HepG2 (cell line): Measurements from ENCODE around the gene MSRB2. TPM values are rescaled to one million over a fixed set of nuclear protein-coding genes. Genes with fewer than 3 reads are reported as not detected.

ENCODE experiments used
- ATAC-seq: fragments of 200-7000 bp; cut with Tn5 transposase; 3 replicates; pipeline ENCODE4 v1.9.1; 2020; ENCODE audit warnings: mild to moderate bottlenecking, moderate library complexity
- BruUV-seq: library from RNA; stranded (reverse); fragments of 400-500 nt; replicated peaks from 2 replicates; lab custom pipeline; 2021; lab: Mats Ljungman, UMichigan
- CTCF ChIA-PET: fragments of 300-600 bp; formaldehyde crosslinking; extraction: SDS; loops from one replicate; lab custom pipeline; 2021; ENCODE audit warnings: low total read pairs, inconsistent platforms, low intra/inter-chr PET ratio; lab: Yijun Ruan, JAX
- POLR2A ChIA-PET: fragments of 350-600 bp; sonication (Branson Sonifier 250); formaldehyde crosslinking; loops from one replicate; lab custom pipeline; 2020; ENCODE audit warnings: antibody characterized with exemption, inconsistent platforms; lab: Yijun Ruan, JAX
- DNase-seq: peaks from one replicate; pipeline ENCODE4 v3.0.0-alpha.2; 2015; ENCODE audit warnings: low spot score
- FAIRE-seq: peaks from 3 replicates; lab custom pipeline; 2011; peaks lifted over from hg19 to GRCh38; lab: Jason Lieb, UNC
- H2AFZ ChIP-seq: one replicate; pipeline ENCODE4 v1.6.1; 2011; ENCODE audit warnings: low read length, inconsistent platforms
- H3K27ac ChIP-seq: fragments of 300-600 bp; 3 replicates; pipeline ENCODE4 v1.8.0; 2011; ENCODE audit warnings: mixed run types, mild to moderate bottlenecking, mixed read lengths, low read length, inconsistent platforms; ENCODE audit not compliant: insufficient read depth; ENCODE audit errors: extremely low read length
- H3K27me3 ChIP-seq, 2 experiments: fragments of 200-600 bp in 1 of 2; 2 replicates in 1 of 2; 3 replicates in 1 of 2; pipeline versions ENCODE4 v1.6.0 to v1.8.0; 2011; ENCODE audit warnings: low read length in 2 of 2, mild to moderate bottlenecking in 2 of 2, moderate library complexity in 2 of 2, inconsistent platforms in 1 of 2; ENCODE audit not compliant: insufficient read depth in 2 of 2, control insufficient read depth in 1 of 2
- H3K36me3 ChIP-seq, 2 experiments: fragments of 200-600 bp in 1 of 2; replicated peaks in 1 of 2; 2 replicates in 1 of 2; 3 replicates in 1 of 2; pipeline versions ENCODE4 v1.5.1 to v1.8.0; 2011; ENCODE audit warnings: low read length in 2 of 2, inconsistent platforms in 1 of 2; ENCODE audit not compliant: insufficient read depth in 2 of 2, control insufficient read depth in 1 of 2
- H3K4me1 ChIP-seq: 2 replicates; pipeline ENCODE4 v1.5.1; 2012; ENCODE audit warnings: low read length, inconsistent platforms; ENCODE audit not compliant: insufficient read depth
- H3K4me2 ChIP-seq: 2 replicates; pipeline ENCODE4 v1.6.0; 2011; ENCODE audit warnings: low read depth, low read length, inconsistent platforms
- H3K4me3 ChIP-seq, 3 experiments: fragments of 200-600 bp in 1 of 3; sonication (generic), shearing (Covaris generic) in 1 of 3; replicated peaks in 1 of 3; 2 replicates each; pipeline ENCODE4 v1.5.1; 2011 to 2016; ENCODE audit warnings: low read length in 3 of 3, inconsistent platforms in 2 of 3, low read depth in 2 of 3, mild to moderate bottlenecking in 2 of 3, control low read depth in 1 of 3, mixed read lengths in 1 of 3; ENCODE audit not compliant: insufficient read depth in 1 of 3
- H3K79me2 ChIP-seq: one replicate; pipeline ENCODE4 v1.6.1; 2011; ENCODE audit warnings: low read length, inconsistent platforms; ENCODE audit not compliant: insufficient read depth
- H3K9ac ChIP-seq: 2 replicates; pipeline ENCODE4 v1.6.0; 2011; ENCODE audit warnings: mild to moderate bottlenecking, low read depth, low read length, inconsistent platforms; ENCODE audit not compliant: insufficient read depth
- H3K9me3 ChIP-seq: 2 replicates; pipeline ENCODE4 v1.5.1; 2012; ENCODE audit warnings: mild to moderate bottlenecking, low read length
- H4K20me1 ChIP-seq: 2 replicates; pipeline ENCODE4 v1.6.0; 2011; ENCODE audit warnings: inconsistent platforms, mild to moderate bottlenecking, low read length, moderate library complexity; ENCODE audit not compliant: insufficient read depth
- BRF2 ChIP-seq: sonication (generic); formaldehyde crosslinking; IDR thresholded peaks from 2 replicates; pipeline ENCODE4 v1.8.1; 2022; ENCODE audit warnings: mild to moderate bottlenecking, missing genetic modification reagents
- EP300 ChIP-seq, 3 experiments: sonication (generic) in 1 of 3; formaldehyde crosslinking in 1 of 3; IDR thresholded peaks; 2 replicates each; pipeline versions ENCODE4 v1.5.1 to v1.6.1; 2011 to 2020; ENCODE audit warnings: low read depth in 2 of 3, low read length in 2 of 3, borderline replicate concordance in 1 of 3, improper control_type of control experiment in 1 of 3, mild to moderate bottlenecking in 1 of 3, missing genetic modification reagents in 1 of 3, moderate library complexity in 1 of 3
- FOSL2 ChIP-seq: sonication (generic); formaldehyde crosslinking; IDR thresholded peaks from 2 replicates; pipeline ENCODE4 v1.4.0; 2020; ENCODE audit warnings: missing genetic modification reagents
- FOXC1 ChIP-seq: sonication (generic); formaldehyde crosslinking; IDR thresholded peaks from 2 replicates; pipeline ENCODE4 v1.8.0; 2022; ENCODE audit warnings: mild to moderate bottlenecking, missing genetic modification reagents, borderline replicate concordance
- GLI4 ChIP-seq: sonication (generic); formaldehyde crosslinking; IDR thresholded peaks from 2 replicates; pipeline ENCODE4 v1.5.1; 2020; ENCODE audit warnings: missing genetic modification reagents, mild to moderate bottlenecking, moderate library complexity, borderline replicate concordance
- GMEB2 ChIP-seq: IDR thresholded peaks from 2 replicates; pipeline ENCODE4 v1.6.1; 2016; ENCODE audit warnings: missing biosample characterization, missing genetic modification reagents, low read depth
- KDM3A ChIP-seq: IDR thresholded peaks from 2 replicates; pipeline ENCODE4 v1.6.1; 2018; ENCODE audit warnings: low read depth, missing compliant biosample characterization
- POLR2G ChIP-seq: fragments of 200-400 bp; formaldehyde crosslinking; IDR thresholded peaks from 2 replicates; pipeline ENCODE4 v1.6.1; 2018; ENCODE audit warnings: mild to moderate bottlenecking, low read depth, low read length, moderate library complexity
- PRMT3 ChIP-seq: sonication (generic); formaldehyde crosslinking; IDR thresholded peaks from 2 replicates; pipeline ENCODE4 v1.8.1; 2022; ENCODE audit warnings: low read depth, mild to moderate bottlenecking, moderate library complexity, missing genetic modification reagents, borderline replicate concordance
- RXRB ChIP-seq: IDR thresholded peaks from 2 replicates; pipeline ENCODE4 v1.6.1; 2016; ENCODE audit warnings: borderline replicate concordance, missing genetic modification reagents, missing compliant biosample characterization
- ZNF496 ChIP-seq: sonication (generic); formaldehyde crosslinking; IDR thresholded peaks from 2 replicates; pipeline ENCODE4 v1.8.1; 2023; ENCODE audit warnings: mild to moderate bottlenecking, moderate library complexity, missing genetic modification reagents; ENCODE audit not compliant: insufficient replicate concordance
- ZNF747 ChIP-seq: sonication (generic); formaldehyde crosslinking; IDR thresholded peaks from 2 replicates; pipeline ENCODE4 v1.8.1; 2023; ENCODE audit warnings: missing genetic modification reagents, mild to moderate bottlenecking, borderline replicate concordance
- WGBS: methylation state at CpG from one replicate; pipeline ENCODE4 v1.1.6; 2017; ENCODE audit warnings: low lambda C conversion rate; 5-methylcytosine and 5-hydroxymethylcytosine counted together
- in situ Hi-C: cut with HindIII; loops from 2 replicates; pipeline ENCODE4 v1.10.0; 2017; ENCODE audit warnings: low pct_unique_long_range_greater_than_20kb; ENCODE audit not compliant: extremely low pct_ligation_motif_present
- intact Hi-C: fragments of 100-400 bp; cut with micrococcal nuclease; formaldehyde crosslinking; loops from one replicate; pipeline ENCODE4 v1.10.0; 2022; ENCODE audit not compliant: unreplicated experiment
- polyA plus RNA-seq, 8 experiments: library from polyadenylated mRNA; depleted of rRNA in 3 of 8; stranded (reverse) in 7 of 8; unstranded in 1 of 8; fragments of >200 nt; fragmentation: Illumina TruSeq in 4 of 8; extraction: Trizol in 4 of 8; gene quantifications; 2 replicates each; pipeline versions ENCODE4 v1.2.1 to v1.2.3, GENCODE V29; 2011 to 2016; ENCODE audit warnings: low read depth in 4 of 8, missing spikeins in 1 of 8, mixed read lengths in 1 of 8; ENCODE audit not compliant: insufficient read depth in 1 of 8
- total RNA-seq, 5 experiments: library from RNA; depleted of rRNA; stranded (reverse); fragments of >200 nt; fragmentation: Illumina TruSeq; extraction: Trizol; gene quantifications; 2 replicates each; pipeline ENCODE4 v1.2.3, GENCODE V29; 2016; ENCODE audit warnings: low read depth in 1 of 5

MSRB2 gene
- total and polyA plus RNA-seq, 2 of the 13 experiments (the other 11 are each of a cell fraction or from before 2014, with no cell fraction given) = 8.3 to 22.1 TPM

GRCh38 chr10:23081221-23081750, 14.1 kb upstream of the MSRB2 start:
- CTCF ChIA-PET = no interaction called here
- ATAC-seq = no peak
- TF ChIP-seq FOXC1 (CRISPR knock-in tag) (no peak), RXRB (CRISPR knock-in tag) (no peak), PRMT3 (CRISPR knock-in tag) (no peak), GLI4 (CRISPR knock-in tag) (no peak), GMEB2 (no peak), ZNF496 (no peak), EP300 (IDR thresholded peaks at IDR 0.05; ENCODE audit: low read depth in 2 of 2, low read length in 2 of 2) (no peak), EP300 (CRISPR knock-in tag; IDR thresholded peaks at IDR 0.05; ENCODE audit: borderline replicate concordance) (no peak), BRF2 (no peak), FOSL2 (CRISPR knock-in tag) (no peak), KDM3A (CRISPR knock-in tag) (no peak), POLR2G (no peak), ZNF747 (CRISPR knock-in tag) (no peak)
- WGBS = 1% methylated on average over 6 of the region's 7 CpGs
- Histone ChIP-seq H3K79me2 (no peaks in the 10 kb centered on the region), H3K4me3 (no peak overlapping the region), H3K9ac (no peak overlapping the region), H3K27me3 (peaks cover 2 to 23% of the 10 kb centered on the region in 2 experiments; a peak in 4 of 5 replicates), H4K20me1 (no peaks in the 10 kb centered on the region), H3K4me2 (no peak overlapping the region), H3K36me3 (no peaks in the 10 kb centered on the region), H3K27ac (no peak overlapping the region), H3K9me3 (no peaks in the 10 kb centered on the region), H2AFZ (no peak overlapping the region), H3K4me1 (no peaks in the 10 kb centered on the region)
- POLR2A ChIA-PET = no interaction called here
- in situ Hi-C loops (no loop called here), intact Hi-C loops (loop anchor here (5.0 kb wide), 1 partner anchor 211 kb away; no protein-coding TSS in a partner anchor)
- FAIRE-seq = no peak
- BruUV-seq = no TSS peak
- DNase-seq = no peak
